OCI-LY3 (cell line): ENCODE measurements around the gene GPR107.

ENCODE experiments used
- EZH2phosphoT487 ChIP-seq: fragments of 200-600 bp; shearing (Covaris generic); IDR thresholded peaks from 2 replicates; pipeline ENCODE4 v1.6.1; 2018; ENCODE audit warnings: antibody characterized with exemption, mixed run types, low read depth
- TF ChIP-seq, protein P1 (sequence below): fragments of 200-600, 300-600 bp; sonication (generic); IDR thresholded peaks from 2 replicates; pipeline ENCODE4 v1.5.1; 2014; ENCODE audit warnings: antibody characterized with exemption, low read length, low read depth

DNA sequence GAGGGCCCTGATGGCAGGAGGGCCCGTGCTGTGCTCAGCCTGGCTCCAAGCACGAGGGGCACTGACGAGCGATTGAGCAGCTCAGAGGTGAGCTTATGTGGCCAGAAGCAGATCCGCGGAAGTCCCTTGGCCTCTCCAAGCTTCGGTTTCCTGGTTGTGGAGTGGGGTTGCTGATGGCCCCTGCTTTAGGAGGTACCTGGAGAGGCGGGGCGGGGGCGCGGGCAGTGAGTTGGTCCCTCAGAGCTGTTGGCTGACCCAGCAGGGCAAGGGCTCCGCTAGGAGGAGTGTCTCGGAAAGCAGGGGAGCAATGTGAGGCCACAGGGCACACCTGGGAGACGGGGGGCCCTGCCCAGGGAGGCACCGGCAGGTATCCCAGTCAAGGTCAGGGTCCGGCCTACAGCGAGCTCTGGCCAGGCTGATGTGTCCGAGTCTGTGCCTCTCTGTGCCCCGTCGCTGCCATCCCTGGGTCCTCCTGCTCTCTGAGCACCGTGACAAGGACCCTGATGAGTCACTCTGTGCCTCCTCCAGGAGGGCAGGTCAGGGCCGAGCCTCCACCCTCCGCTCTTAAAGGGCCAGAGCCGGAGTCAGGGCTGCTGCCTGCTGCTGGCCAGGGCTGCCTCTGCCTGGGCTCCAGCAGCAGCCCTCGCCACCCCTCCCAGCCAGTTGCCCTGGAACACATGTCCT, 133.3 kb downstream of the GPR107 start:
- TF ChIP-seq, protein P1, sequence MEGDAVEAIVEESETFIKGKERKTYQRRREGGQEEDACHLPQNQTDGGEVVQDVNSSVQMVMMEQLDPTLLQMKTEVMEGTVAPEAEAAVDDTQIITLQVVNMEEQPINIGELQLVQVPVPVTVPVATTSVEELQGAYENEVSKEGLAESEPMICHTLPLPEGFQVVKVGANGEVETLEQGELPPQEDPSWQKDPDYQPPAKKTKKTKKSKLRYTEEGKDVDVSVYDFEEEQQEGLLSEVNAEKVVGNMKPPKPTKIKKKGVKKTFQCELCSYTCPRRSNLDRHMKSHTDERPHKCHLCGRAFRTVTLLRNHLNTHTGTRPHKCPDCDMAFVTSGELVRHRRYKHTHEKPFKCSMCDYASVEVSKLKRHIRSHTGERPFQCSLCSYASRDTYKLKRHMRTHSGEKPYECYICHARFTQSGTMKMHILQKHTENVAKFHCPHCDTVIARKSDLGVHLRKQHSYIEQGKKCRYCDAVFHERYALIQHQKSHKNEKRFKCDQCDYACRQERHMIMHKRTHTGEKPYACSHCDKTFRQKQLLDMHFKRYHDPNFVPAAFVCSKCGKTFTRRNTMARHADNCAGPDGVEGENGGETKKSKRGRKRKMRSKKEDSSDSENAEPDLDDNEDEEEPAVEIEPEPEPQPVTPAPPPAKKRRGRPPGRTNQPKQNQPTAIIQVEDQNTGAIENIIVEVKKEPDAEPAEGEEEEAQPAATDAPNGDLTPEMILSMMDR: no peak
- TF ChIP-seq EZH2phosphoT487: no peak
